Brain pericyte (primary cell): ENCODE data around the gene LGALS3BP.
A peak's percentile ranks its signal among the peaks of the same experiment; 100 is the strongest.
"Not testable (repeated sequence)": the region's sequence is repeated elsewhere in the genome, so short reads cannot be mapped to it uniquely, and the experiment has no call there.

ENCODE experiments used
- DNase-seq: peaks from one replicate; pipeline ENCODE4 v3.0.0-alpha.2; 2012; ENCODE audit warnings: low read depth, low spot score

Gene LGALS3BP, protein sequence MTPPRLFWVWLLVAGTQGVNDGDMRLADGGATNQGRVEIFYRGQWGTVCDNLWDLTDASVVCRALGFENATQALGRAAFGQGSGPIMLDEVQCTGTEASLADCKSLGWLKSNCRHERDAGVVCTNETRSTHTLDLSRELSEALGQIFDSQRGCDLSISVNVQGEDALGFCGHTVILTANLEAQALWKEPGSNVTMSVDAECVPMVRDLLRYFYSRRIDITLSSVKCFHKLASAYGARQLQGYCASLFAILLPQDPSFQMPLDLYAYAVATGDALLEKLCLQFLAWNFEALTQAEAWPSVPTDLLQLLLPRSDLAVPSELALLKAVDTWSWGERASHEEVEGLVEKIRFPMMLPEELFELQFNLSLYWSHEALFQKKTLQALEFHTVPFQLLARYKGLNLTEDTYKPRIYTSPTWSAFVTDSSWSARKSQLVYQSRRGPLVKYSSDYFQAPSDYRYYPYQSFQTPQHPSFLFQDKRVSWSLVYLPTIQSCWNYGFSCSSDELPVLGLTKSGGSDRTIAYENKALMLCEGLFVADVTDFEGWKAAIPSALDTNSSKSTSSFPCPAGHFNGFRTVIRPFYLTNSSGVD

DNA sequence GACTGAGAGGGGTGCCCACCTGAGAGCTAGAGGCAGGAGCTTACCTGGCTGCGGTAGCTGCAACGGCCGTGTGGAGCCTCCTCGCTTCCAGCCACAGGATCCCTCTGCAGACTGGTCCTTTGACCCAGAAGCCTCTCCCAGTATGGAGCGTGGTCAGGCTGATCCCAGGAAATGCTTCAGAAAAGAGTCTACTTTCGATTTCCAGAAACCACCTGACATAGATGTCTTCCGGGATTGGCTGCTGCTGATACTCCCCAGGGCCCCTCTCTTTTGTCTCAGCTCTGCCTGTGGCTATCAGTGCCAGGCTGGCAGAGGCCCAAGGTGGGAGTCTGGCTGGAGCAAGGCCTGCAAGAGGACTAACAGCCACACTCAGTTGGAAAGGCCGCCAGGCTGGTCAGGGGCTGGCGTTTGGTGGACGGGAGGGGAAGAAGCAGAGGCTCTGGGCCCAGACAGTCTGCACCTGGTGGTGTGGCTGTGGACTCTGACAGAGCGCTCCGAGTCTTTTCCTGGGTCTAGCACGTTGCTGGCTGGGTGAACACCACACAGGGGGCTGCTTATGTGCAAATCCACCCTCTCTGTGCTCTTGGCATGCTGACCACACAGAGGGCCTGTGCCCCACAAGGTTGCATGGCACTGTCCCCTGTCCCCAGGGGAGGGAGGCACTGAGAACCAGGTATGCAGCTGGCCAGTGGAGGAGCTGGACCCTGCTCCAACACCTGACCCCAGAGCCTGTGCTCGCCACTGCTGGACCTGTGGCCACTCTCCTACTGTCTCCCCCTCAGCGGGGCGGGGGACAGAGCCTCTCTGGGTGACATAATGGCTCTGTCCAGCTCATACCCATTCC is at the start of gene LGALS3BP:
TSS of gene LGALS3BP (minus strand) at position 144 of the 844 bp plus-strand sequence. CDS start 2,732 bp downstream, outside the sequence.
- DNase-seq, result peak; percentile 63

DNA sequence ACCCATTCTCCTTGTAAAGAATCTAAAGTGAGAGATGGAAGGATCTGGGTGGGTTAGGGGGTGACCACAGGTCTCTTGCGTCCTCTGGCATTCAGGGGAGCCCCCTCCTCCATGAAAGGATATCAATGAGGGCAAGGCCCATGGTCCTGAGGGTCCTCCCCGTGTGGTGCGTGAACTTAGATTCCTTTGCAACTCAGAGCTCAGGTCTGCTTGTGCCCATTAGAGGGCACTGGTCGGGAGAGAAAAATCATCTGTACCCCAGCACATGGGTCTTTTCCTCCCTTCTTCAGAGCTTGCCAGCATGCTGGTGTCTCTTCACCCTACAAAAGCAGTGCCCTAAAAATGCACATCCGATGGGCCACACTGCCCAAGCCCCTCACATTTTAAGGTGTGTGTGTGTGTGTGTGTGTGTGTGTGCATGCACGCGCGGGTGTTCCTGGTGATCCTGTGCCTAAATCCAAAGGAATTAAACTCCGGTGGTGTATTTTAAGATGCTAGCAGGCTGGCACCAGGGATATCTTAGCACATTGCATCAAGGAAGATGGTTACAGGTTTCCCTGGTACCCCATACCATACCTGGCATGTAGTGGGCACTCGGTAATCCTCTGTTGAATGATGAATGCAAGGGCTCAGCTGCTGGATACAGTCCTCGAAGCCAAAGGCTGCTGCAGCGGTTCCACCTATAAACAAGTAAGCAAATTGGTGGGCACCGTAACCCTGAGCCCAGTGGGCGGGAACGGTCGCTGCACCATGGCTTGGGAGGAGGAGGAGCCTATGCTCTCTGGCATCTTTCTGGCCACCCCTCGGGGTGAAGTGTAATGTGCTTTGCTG is 49.0 kb upstream of the LGALS3BP start:
- no peak for DNase-seq

DNA sequence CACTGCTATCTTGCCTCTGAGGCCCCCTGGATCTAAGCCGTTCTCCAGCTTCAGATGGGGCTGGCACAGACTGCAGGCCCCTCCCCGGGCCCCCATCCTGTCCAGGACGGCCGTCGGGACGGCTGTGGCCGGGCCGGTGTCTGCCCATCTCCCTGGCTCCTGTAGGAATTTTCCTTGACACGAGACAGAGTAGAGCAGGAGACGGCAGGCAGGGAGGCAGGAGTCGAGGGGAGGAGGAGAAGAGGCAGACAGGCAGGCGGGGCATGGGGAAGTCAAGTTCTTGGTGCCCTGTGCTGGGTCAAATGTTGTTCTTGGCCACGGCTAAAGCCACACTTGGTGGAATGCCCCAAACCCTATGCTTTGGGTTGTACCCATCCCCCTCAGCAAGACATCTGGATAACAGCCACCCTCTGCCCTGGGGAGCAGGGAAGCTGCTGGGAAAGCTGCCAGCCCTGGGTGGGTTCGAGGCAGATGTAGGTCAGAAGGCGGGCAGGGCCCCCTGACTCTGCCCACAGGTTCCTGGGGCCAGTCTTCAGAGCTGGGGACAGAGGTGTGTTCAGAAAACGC is 48.3 kb upstream of the LGALS3BP start:
- peak; percentile 55 for DNase-seq

DNA sequence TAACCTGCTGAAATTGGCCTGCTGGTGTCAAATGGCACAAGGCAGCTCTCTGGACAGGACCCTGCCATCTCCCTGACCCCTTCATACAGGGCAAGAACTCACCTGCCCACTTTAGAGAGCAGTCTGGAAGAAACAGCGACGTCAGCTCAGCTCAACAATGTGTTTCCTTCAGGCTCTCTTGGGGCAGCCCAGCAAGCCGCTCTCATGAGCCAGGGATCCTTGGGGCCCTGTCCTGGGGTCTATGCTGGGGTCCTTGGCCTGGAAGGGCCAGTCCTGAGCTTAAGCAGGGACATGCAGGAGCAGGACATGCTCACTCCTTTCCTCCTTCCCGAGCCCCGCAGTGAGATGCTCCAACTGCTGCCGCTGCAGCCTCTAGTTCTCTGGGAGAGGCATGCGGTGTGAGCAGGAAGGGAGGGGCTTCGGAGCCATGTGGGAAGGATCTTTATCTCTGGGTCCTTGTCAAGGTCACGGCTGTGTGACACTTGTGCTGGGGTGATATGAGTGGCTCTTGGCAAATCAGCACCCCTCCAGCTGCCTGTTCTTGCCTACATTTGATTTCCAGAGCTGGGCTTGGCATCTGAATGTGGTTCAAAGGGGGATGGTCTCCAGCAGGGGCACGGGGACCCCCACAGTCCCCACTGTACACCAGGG is 47.7 kb upstream of the LGALS3BP start:
- DNase-seq, result no peak

DNA sequence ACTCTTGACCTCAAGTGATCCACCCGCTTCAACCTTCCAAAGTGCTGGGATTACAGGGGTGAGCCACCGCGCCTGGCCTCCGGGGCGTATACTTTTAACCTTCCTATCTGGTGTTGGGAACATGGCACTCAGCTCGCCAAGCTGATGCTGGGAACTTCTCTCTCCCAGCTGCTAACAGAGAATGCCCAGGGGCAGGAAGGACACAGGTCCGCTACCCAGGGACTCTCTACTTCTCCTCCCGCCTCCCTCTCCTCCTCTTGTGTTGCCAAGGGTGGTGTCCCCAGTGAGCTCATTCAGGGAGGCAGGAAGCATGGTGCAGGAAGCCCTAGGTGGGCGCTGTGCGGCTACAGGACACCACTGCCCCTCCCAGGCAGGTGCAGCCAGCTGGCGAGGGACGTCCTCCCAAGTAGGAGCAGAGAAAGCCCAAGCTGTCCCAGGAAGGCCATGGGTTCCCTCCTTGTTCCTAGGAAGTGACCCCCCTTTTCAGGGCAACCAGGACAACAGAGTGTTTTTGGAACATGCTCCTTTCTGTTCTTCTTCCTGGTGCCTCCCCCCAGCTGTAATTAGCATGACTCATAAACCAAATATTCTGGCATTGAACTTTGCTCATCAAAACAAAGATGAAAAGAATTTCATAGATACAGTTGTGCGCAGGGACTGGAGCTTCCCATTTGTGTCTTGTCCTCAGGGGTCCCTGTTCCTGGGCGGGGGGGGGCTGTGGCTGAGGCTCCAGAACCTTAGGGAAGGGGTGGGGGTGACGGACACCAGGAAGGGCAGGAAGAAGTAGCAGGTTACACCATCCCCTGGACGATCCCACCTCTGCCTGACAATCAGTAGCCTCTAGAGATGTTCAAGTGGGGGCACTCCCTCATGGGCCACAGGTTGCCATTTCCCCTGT is 46.9 kb upstream of the LGALS3BP start:
- DNase-seq, result no peak

DNA sequence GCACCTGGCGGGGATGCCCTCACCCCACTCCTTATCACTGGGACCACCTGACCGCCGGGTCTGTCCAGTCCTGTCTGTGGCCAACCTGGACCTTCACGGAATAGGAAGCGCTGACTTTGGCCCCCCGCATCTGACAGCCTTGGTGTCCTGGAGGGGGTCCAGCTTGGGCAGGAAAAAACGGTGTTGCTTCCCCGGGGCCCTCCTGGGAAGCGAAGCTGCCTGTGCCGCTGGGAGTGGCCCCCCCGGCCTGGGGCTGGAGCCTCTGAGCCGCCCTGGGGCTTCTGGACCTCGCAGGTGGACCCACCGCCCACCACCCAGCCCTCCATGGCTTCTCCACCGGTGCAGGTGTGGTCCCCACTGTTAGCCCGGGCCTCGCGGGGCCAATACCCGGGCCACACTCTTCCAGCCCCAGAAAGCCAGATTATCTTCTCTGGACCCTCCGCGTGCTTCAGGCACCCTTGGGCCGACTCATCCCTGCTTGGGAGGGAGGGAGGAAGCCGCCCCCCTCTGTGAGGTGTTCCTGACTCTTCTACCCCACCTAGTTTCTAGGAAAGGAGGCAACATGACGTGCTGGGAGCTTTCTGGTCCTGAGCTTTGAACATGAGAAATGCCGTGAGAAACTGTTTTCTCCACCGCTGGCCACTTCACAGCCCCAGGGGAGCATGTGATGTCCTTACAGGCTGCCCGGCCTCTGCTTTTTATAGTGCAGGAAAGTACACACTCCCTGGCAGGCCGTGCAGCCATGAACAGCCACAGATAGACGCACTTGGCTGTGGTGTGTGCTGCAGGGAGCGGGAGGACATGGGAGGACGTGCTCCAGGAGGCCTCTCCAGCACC is 45.4 kb upstream of the LGALS3BP start:
- no peak for DNase-seq

DNA sequence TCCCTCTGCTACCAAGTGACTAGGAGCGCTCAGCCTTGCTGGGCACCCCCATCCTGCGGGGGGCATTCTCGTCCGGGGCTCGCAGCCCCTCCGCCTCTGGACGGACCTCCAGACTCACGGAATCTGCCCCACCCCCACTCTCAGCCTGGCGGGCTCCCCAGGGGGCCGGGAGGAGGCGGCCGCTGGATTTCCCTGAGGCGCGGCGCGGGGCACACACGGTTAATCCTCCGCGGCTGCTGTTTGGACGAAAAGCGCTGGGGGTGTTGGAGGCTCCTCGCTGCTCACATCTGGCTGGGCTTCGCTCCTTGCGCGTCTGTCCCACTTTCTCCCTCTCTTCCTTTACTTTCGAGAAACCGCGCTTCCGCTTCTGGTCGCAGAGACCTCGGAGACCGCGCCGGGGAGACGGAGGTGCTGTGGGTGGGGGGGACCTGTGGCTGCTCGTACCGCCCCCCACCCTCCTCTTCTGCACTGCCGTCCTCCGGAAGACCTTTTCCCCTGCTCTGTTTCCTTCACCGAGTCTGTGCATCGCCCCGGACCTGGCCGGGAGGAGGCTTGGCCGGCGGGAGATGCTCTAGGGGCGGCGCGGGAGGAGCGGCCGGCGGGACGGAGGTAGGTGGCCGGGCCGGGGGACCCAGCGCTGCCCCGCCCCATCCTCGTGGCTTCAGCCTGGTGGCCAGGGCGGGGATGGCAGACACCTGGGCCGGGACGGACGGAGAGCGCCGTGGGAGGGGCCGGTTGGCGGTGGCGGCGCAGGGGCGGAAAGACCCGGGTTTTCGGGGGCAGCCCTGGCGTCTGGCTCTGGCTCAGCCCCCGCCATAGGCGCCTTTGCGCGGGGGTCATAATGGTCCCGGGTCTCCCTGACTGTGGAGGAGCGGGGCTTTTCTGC is 44.4 kb upstream of the LGALS3BP start, which contains the start of gene C1QTNF1:
TSS of gene C1QTNF1 (plus strand) at position 284 of the 886 bp plus-strand sequence. CDS start 19,800 bp downstream, outside the sequence.
- DNase-seq, result no peak

DNA sequence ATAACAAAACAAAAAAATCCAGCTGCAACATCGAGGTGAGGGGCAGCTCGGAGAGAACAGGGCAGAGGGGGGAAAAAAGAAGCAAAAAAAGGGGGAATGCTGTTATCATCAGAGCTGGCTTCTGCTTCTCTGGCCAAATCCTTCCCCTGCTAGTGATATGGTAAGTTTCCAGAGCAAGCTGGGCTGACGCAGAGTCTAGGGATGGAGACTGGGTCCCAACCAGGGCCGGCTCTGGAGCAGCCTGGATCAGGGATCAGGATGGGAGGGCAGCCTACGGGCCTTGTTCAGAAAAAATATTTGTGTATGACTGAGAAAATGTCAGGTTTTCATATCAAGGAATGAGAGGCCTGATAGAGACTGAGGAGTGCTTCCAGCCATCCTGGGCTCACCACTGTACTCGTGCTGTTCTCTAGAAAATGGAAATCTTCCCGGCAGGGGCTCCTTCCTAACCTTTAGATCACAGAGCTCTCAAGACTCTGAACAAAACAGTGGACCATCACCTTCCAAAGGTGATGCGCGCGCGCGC is 43.5 kb upstream of the LGALS3BP start:
- no peak for DNase-seq

DNA sequence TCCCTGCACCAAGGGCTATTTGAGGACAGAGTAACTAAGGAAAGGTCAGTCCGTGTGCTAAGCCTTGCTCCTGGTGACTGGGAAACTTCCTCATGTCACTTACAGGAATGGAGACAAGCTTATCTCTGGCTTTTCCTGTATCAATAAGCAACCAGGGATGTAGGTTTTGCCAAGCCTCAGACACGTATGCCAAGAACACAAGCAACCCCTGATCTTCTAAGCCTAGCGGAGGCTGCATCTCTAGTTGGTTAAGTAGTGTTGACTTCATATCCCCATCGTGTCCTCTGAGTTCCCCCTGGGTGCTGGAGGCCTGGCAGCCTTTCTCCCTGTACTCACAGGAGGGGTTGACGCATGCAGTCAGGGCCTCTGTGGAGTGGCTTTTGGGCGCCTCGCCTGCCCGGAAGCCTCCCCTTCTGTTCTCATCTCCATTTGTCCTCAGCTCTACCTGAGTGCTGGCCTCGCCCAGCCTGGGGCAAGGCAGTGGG is 42.8 kb upstream of the LGALS3BP start:
- DNase-seq, result no peak

DNA sequence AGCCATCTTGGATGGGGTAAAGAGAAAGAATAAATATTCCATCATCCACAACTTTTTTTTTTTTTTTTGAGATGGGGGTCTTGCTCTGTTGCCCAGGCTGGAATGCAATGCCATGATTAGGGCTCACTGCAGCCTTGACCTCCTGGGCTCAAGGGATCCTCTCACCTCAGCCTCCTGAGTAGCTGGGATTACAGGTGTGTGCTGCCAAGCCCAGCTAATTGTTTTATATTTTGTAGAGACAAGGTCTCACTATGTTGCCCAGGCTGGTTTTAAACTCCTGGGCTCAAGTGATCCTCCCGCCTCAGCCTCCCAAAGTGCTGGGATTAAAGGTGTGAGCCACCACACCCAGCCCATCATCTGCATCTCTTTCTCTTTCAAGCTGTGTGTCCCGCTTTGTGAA is 42.2 kb upstream of the LGALS3BP start:
- not testable (repeated sequence) for DNase-seq

DNA sequence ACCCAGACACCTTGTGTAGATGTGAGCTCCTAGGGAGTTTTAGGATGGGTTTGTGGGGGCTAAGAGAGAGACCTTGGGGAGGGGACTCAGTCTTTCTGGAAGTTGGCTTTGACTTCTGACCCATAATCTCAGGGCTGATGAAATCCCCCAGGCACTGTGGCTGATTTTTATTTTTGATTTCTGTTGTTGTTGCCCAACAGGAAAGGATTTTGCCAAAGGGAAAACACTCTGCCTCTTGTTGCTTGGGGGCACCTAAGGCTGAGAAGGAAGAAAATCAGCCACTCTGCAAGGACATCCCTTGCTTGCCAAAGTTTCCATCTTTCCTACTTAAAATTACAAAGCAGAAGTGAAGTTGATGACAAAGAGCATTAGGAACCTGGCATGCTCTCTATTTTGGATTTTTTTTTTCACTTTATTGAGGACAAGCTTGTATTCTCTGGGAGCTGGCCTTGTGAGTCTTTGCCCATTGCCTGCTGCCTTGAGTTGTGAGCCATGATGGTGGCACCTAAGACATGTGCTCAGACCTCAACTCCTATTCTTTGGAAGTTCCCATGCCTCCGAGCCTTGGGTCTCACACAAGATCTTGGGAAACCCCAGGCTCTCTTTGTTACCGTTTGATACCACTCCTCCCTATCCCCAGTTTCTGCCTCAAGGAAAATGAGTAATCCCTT is 41.0 kb upstream of the LGALS3BP start:
- no peak for DNase-seq

DNA sequence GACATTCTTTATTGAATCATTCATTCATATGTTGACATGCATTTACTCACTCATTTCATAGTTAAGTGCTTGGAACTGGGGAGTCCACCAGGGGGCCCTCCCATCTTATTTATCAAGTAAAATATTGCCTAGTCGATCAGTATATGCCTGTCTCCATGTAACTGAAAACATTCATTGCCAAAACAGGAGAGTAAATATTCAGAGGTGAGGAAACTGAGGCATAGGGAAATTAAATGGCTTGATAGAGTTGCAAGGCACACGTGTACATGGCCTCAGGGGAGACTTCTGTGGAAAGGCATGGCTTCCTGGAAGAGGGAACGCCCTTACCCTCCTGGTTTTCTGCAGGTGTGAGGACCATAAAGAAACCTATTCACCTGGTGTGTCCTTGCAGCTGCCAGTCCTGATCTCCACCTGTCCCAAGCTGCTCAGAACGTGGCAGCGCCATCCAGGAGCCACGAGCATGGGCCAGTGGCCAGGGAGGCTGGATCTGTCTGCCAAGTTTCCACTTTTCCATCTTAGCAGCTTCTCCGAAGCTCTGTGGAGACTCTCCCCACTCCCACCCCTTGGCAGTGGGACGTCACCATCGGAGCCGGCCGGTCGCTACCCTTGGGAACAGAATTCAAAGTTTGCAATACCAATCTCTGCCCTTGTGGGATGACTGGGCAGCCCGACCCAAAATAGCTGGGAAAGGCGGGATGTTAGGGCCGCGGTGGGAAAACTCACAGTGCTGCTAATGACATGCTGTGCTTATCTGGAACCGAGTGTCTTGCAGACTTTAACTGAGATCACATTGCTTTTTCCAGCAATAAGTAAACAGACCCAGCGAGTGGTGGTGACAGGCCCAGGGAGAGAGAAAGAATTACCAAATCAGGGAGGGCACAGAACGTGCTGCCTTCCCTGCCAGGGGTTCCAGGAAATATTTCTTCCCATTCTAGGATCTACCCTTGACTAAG is 40.2 kb upstream of the LGALS3BP start:
- no peak for DNase-seq

DNA sequence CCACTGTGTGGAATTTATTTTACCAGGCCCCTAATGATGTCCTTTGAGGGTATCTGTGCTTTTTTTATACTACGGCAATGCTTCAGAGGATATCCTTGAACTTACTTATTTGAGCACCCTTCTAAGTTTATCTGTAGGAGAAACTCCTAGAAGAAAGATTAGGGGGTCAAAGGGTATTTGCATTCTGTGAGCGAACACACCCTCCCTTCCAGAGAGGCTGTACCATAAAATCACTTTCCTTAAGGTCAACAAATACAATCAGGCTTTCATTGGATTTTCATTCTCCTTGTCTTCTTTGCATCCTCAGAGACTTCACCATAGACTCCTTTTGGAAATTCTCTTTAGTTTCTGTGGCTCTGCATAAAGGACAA is 39.5 kb upstream of the LGALS3BP start:
- no peak for DNase-seq

DNA sequence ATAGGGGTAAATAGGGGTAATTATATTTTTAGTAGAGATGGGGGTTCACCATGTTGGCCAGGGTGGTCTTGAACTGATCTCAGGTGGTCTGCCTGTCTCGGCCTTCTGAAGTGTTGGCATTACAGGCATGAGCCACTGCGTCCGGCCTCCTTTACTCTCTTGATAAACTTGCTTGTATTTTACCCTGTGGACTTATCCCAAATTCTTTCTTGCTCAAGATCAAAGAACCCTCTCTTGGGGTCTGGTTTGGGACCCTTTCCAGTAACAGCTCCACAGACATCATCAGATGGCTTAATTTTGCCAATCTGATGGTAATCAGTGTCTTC is 38.6 kb upstream of the LGALS3BP start:
- no peak for DNase-seq

DNA sequence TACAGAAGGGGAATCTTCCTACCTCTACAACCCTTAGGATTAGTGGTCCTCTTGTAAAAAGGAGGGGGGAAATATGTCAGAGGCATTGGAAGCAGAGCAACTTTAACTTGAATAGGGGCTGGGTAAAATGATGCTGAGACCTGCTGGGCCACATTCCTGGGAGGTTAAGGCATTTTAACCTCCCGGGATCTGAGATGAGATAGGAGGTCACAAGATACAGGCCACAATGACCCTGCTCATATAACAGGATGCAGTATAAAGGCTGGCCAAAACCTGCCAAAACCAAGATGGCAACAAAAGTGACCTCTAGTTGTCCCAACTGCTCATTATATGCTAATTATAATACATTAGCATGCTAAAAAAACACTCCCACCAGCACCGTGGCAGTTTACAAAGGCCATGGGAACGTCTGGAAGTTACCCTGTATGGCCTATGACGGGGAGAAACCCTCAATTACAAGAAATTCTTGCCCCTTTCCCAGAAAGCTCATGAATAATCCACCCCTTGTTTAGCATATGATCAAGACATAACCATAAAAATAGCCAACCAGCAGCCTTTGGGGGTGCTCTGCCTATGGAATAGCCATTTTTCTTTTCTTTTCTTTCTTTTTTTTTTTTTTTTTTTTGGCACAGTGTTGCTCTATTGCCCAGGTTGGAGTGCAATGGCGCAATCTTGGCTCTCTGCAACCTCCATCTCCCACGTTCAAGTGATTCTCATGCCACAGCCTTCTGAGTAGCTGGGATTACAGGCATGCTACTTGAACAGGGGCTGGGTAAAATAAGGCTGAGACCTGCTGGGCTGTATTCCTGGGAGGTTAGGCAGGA is 38.0 kb upstream of the LGALS3BP start:
- no peak for DNase-seq
